Measurements from ENCODE around the gene EEF1AKMT3.

EEF1AKMT3 gene

GRCh38 chr12:57751432-57751787 lies 21.0 kb upstream of the EEF1AKMT3 start:
- DNase-seq (ENCODE audit: low read depth, low spot score) = no peak

GRCh38 chr12:57751788-57752667 lies 20.4 kb upstream of the EEF1AKMT3 start, which contains the start of gene CDK4:
TSS of gene CDK4 (minus strand) at chr12:57752310. CDS start at chr12:57751717, 593 bp downstream.
- DNase-seq (ENCODE audit: low read depth, low spot score) = peak; percentile 99

- DNase-seq (ENCODE audit: low read depth, low spot score) = no peak
Observed at GRCh38 chr12:57752668-57753000, 19.8 kb upstream of the EEF1AKMT3 start.

GRCh38 chr12:57753756-57754337 lies 18.6 kb upstream of the EEF1AKMT3 start:
- DNase-seq (ENCODE audit: low read depth, low spot score) = no peak

- DNase-seq (ENCODE audit: low read depth, low spot score) = no peak
Observed at GRCh38 chr12:57754411-57755193, 17.8 kb upstream of the EEF1AKMT3 start, which contains the start of gene MARCHF9. TSS of gene MARCHF9 (plus strand) at chr12:57755103. CDS start at chr12:57755529, 426 bp downstream.

GRCh38 chr12:57755194-57755453 lies 17.3 kb upstream of the EEF1AKMT3 start:
- no peak for DNase-seq (ENCODE audit: low read depth, low spot score)

GRCh38 chr12:57755454-57756372 lies 16.7 kb upstream of the EEF1AKMT3 start:
- DNase-seq (ENCODE audit: low read depth, low spot score) = no peak

- DNase-seq (ENCODE audit: low read depth, low spot score) = no peak
Observed at GRCh38 chr12:57756406-57757341, 15.7 kb upstream of the EEF1AKMT3 start.

- DNase-seq (ENCODE audit: low read depth, low spot score) = no peak
Observed at GRCh38 chr12:57757771-57758170, 14.6 kb upstream of the EEF1AKMT3 start.

- no peak for DNase-seq (ENCODE audit: low read depth, low spot score)
Observed at GRCh38 chr12:57758552-57759359, 13.7 kb upstream of the EEF1AKMT3 start.

- DNase-seq (ENCODE audit: low read depth, low spot score) = no peak
Observed at GRCh38 chr12:57759360-57759980, 12.9 kb upstream of the EEF1AKMT3 start.

GRCh38 chr12:57760347-57760982 lies 11.9 kb upstream of the EEF1AKMT3 start:
- DNase-seq (ENCODE audit: low read depth, low spot score) = no peak

- DNase-seq (ENCODE audit: low read depth, low spot score) = no peak
Observed at GRCh38 chr12:57761391-57761998, 10.9 kb upstream of the EEF1AKMT3 start.

- no peak for DNase-seq (ENCODE audit: low read depth, low spot score)
Observed at GRCh38 chr12:57762463-57762862, 10.0 kb upstream of the EEF1AKMT3 start.

GRCh38 chr12:57763881-57764661 lies 8.3 kb upstream of the EEF1AKMT3 start:
- no peak for DNase-seq (ENCODE audit: low read depth, low spot score)

- no peak for DNase-seq (ENCODE audit: low read depth, low spot score)
Observed at GRCh38 chr12:57764662-57765002, 7.8 kb upstream of the EEF1AKMT3 start.

GRCh38 chr12:57765003-57765697 lies 7.3 kb upstream of the EEF1AKMT3 start:
- DNase-seq (ENCODE audit: low read depth, low spot score) = no peak

Data from smooth muscle cell of the brain vasculature (primary cell).